AG09309 (cell line): Measurements from ENCODE around the gene ACAA2.

ENCODE experiments used
- DNase-seq: peaks from one replicate; pipeline ENCODE4 v3.0.0-alpha.2; 2010; ENCODE audit warnings: low read depth
- H3K4me3 ChIP-seq: 2 replicates; pipeline ENCODE4 v1.5.1; 2011; ENCODE audit warnings: mild to moderate bottlenecking, low read depth, low read length, moderate library complexity; ENCODE audit not compliant: control insufficient read depth
- CTCF ChIP-seq: IDR thresholded peaks from 2 replicates; pipeline ENCODE4 v1.5.1; 2011; ENCODE audit warnings: mild to moderate bottlenecking, low read depth, low read length, inconsistent platforms; ENCODE audit not compliant: insufficient read depth, control insufficient read depth; ENCODE audit errors: missing control alignments

The ACAA2 gene

GRCh38 chr18:49744376-49745008 lies 68.8 kb downstream of the ACAA2 start:
- no peak for TF ChIP-seq CTCF
- no peak overlapping the region for H3K4me3 ChIP-seq
- no peak for DNase-seq

- H3K4me3 ChIP-seq, result no peak overlapping the region
- TF ChIP-seq CTCF, result no peak
- DNase-seq, result no peak
Observed at GRCh38 chr18:49743117-49743567, 70.2 kb downstream of the ACAA2 start.

- H3K4me3 ChIP-seq, result no peak overlapping the region
- no peak for TF ChIP-seq CTCF
- no peak for DNase-seq
Observed at GRCh38 chr18:49742316-49743116, 70.8 kb downstream of the ACAA2 start.

GRCh38 chr18:49739275-49739674 lies 74.1 kb downstream of the ACAA2 start:
- DNase-seq, result no peak
- no peak overlapping the region for H3K4me3 ChIP-seq
- TF ChIP-seq CTCF, result no peak

DNA sequence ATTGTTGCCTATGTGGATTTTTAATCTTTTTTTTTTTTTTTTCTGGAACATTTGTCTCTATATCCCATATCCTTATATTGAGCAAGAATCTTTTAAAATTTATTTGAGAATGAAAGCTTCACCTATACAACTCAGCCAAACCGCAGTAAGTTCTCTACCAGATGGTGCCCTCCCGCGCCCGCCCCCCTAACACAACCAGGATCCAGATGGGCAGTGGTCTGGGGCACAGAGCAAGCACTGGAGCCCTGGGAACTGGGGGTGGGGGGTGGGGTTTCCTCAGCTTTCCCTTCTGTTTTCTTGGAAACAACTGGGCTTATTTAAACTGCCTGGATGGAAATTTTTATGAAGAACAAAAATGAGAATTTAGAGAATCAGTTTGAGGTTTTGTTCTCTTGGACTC lies 74.6 kb downstream of the ACAA2 start:
- TF ChIP-seq CTCF, result no peak
- no peak overlapping the region for H3K4me3 ChIP-seq
- no peak for DNase-seq

DNA sequence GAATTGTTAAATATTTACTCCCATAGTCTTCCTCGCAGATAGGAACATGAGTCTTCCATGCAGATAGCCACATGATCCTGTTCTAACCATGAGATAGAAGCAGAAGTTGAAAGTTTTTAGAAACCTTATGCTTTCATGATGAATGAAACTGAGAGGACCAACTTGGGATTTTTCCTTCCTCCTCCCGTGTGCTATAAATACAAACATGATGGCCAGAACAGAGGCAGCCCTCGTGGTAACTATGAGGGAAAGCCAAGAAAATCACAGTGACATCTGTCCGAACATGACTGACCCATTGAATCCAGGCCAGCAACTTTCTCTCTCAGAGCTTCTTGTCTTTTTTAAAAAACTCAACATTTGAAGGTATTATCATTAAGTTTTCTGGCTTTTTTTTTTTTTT lies 78.5 kb downstream of the ACAA2 start:
- no peak for DNase-seq
- H3K4me3 ChIP-seq, result no peak overlapping the region

More for the DNA sequence above, 78.5 kb downstream of the ACAA2 start:
- TF ChIP-seq CTCF, result no peak
